OCI-LY7 (cell line): ENCODE data around the gene SYNGR2. TPM values are rescaled to one million over a fixed set of nuclear protein-coding genes. Genes with fewer than 3 reads are reported as not detected.

Experiments
- BruUV-seq: library from RNA; stranded (reverse); fragments of 400-500 nt; replicated peaks from 2 replicates; lab custom pipeline; 2021; lab: Mats Ljungman, UMichigan
- CTCF ChIA-PET: fragments of 300-600 bp; sonication (Branson Sonifier 250); formaldehyde crosslinking; loops from one replicate; lab custom pipeline; 2022; ENCODE audit warnings: antibody characterized with exemption; ENCODE audit not compliant: unreplicated experiment; lab: Charles Lee
- POLR2A ChIA-PET: fragments of 300-600 bp; sonication (Branson Sonifier 250); formaldehyde crosslinking; loops from one replicate; lab custom pipeline; 2022; ENCODE audit warnings: antibody characterized with exemption; lab: Charles Lee
- DNase-seq: peaks from one replicate; pipeline ENCODE4 v3.0.0-alpha.2; 2015; ENCODE audit warnings: low spot score
- H2AFZ ChIP-seq: fragments of 200-600 bp; sonication (generic), shearing (Covaris generic); 2 replicates; pipeline ENCODE4 v1.6.1; 2014; ENCODE audit warnings: mild to moderate bottlenecking, antibody characterized with exemption, low read length, moderate library complexity
- H3K27ac ChIP-seq: fragments of 200-600 bp; sonication (generic); 2 replicates; pipeline ENCODE4 v1.5.1; 2014; ENCODE audit warnings: mixed run types, low read depth, mild to moderate bottlenecking, moderate library complexity, low read length, inconsistent platforms; ENCODE audit not compliant: poor library complexity, severe bottlenecking
- H3K36me3 ChIP-seq: fragments of 200-600 bp; sonication (generic); 2 replicates; pipeline ENCODE4 v1.6.1; 2014; ENCODE audit warnings: mild to moderate bottlenecking, antibody characterized with exemption, low read length, moderate library complexity, mixed read lengths; ENCODE audit not compliant: insufficient read depth
- H3K4me1 ChIP-seq: fragments of 200-600 bp; sonication (generic); 2 replicates; pipeline ENCODE4 v1.5.1; 2014; ENCODE audit warnings: mild to moderate bottlenecking, low read length; ENCODE audit not compliant: insufficient read depth, poor library complexity, severe bottlenecking
- H3K4me2 ChIP-seq: fragments of 200-600 bp; sonication (generic); 2 replicates; pipeline ENCODE4 v1.6.1; 2014; ENCODE audit warnings: mild to moderate bottlenecking, low read length
- H3K4me3 ChIP-seq: fragments of 200-600 bp; sonication (generic); 2 replicates; pipeline ENCODE4 v1.5.1; 2014; ENCODE audit warnings: mild to moderate bottlenecking, low read depth, low read length; ENCODE audit not compliant: poor library complexity, severe bottlenecking
- H3K79me2 ChIP-seq: fragments of 200-600 bp; sonication (generic); 2 replicates; pipeline ENCODE4 v1.6.1; 2016; ENCODE audit warnings: low read depth, mild to moderate bottlenecking, low read length, moderate library complexity, mixed read lengths; ENCODE audit not compliant: insufficient read depth
- H3K9me2 ChIP-seq: fragments of 200-600 bp; sonication (generic); 2 replicates; pipeline ENCODE4 v1.6.1; 2016; ENCODE audit warnings: mild to moderate bottlenecking, low read length, mixed read lengths; ENCODE audit not compliant: insufficient read depth
- H3K9me3 ChIP-seq: fragments of 200-600 bp; sonication (generic); 2 replicates; pipeline ENCODE4 v1.6.1; 2014; ENCODE audit warnings: mild to moderate bottlenecking, mixed run types, low read length, mixed read lengths
- H4K20me1 ChIP-seq: fragments of 200-600 bp; sonication (generic); 2 replicates; pipeline ENCODE4 v1.6.1; 2014; ENCODE audit warnings: mild to moderate bottlenecking, antibody characterized with exemption, low read length, moderate library complexity, mixed read lengths; ENCODE audit not compliant: insufficient read depth
- EZH2phosphoT487 ChIP-seq: fragments of 200-600 bp; sonication (generic); IDR thresholded peaks from 2 replicates; pipeline ENCODE4 v1.6.1; 2018; ENCODE audit warnings: low read depth, borderline replicate concordance, mild to moderate bottlenecking, mixed run types, antibody characterized with exemption, low read length, moderate library complexity, mixed read lengths
- intact Hi-C: fragments of 100-400 bp; cut with micrococcal nuclease; formaldehyde crosslinking; loops from one replicate; pipeline ENCODE4 v1.10.0; 2022; ENCODE audit not compliant: unreplicated experiment
- total RNA-seq, 2 experiments: library from RNA; depleted of rRNA in 1 of 2; stranded (reverse); fragments of >200 nt in 1 of 2; shearing (Covaris generic) in 1 of 2; gene quantifications; 2 replicates each; pipeline ENCODE4 v1.2.3, GENCODE V29; 2014 to 2022
- TF ChIP-seq, protein P1 (sequence below): fragments of 200-600 bp; sonication (generic); conservative IDR thresholded peaks from 2 replicates; pipeline ENCODE4 v1.5.1; 2014; ENCODE audit warnings: mild to moderate bottlenecking, antibody characterized with exemption, low read length, moderate library complexity, mixed read lengths

SYNGR2 gene
- total RNA-seq, 2 experiments from 2014 or later: 35.4 to 44.9 TPM

DNA sequence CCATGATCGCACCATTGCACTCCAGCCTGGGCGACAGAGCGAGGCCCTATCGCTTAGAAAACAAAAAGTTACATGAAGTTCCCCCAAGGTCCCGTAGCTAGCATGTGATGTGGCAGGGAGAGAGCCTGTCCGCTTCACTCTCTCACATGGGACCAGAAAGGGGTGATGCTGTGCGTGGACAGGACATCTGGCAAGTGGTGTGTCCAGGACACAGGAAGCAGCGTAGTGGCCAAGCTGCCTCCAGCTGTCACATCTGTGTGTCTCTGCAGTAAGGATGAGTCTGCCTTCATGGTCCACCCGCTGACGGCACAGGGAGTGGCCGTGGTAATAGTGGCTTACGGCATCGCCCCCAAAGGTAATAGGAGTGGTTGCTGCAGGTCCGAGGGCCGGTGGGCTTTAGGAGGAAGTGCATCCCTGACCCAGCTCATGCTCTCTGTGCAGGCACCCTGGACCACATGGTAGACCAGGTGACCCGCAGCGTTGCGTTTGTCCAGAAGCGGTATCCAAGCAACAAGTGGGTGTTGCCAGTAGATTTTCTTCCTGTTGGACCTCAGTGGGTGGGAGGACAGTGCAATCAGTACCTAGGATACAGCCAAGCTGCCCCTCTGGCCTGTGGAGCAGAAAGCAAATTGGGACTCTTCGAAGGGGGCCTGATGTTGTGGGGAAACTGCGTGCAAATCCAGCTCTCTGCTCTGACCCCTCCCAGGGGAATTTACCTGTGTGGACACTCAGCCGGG lies 36.2 kb downstream of the SYNGR2 start:
- CTCF ChIA-PET: interaction anchor here (0.6 kb wide), 1 partner anchor 246 kb away, joined by 8 read pairs; the partner anchor contains the start of gene TNRC6C

DNA sequence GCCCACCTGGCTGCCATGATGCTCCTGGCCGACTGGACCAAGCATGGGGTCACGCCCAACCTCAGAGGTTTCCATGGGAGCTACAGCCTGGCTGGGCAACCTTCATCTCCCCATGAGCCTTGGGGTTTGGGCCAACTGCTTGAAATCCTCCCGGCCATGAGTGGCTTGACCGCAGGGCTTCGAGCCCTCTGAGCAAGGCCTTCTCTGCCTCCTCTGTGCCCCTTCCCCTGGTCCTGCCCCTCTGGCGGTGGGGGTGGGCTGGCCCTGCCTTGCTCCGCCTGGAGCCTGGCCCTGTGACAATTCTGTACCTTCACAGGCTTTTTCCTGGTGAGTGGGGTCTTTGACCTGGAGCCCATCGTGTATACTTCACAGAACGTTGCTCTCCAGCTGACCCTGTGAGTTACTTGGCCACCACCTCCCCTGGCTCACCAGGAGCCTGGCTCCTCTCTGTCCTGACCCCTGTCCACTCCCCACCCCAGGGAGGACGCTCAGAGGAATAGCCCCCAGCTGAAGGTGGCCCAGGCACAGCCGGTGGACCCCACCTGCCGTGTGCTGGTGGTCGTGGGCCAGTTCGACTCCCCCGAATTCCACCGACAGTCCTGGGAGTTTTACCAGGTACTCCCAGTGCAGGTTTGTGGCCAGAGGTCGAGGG lies 36.9 kb downstream of the SYNGR2 start:
- no TSS peak for BruUV-seq
- CTCF ChIA-PET: no interaction called here

More for the DNA sequence above, 36.2 kb downstream of the SYNGR2 start:
- no peak overlapping the region for H3K4me2 ChIP-seq
- no peaks in the 10 kb centered on the region for H3K9me3 ChIP-seq
- no peak for DNase-seq
- TF ChIP-seq, protein P1, sequence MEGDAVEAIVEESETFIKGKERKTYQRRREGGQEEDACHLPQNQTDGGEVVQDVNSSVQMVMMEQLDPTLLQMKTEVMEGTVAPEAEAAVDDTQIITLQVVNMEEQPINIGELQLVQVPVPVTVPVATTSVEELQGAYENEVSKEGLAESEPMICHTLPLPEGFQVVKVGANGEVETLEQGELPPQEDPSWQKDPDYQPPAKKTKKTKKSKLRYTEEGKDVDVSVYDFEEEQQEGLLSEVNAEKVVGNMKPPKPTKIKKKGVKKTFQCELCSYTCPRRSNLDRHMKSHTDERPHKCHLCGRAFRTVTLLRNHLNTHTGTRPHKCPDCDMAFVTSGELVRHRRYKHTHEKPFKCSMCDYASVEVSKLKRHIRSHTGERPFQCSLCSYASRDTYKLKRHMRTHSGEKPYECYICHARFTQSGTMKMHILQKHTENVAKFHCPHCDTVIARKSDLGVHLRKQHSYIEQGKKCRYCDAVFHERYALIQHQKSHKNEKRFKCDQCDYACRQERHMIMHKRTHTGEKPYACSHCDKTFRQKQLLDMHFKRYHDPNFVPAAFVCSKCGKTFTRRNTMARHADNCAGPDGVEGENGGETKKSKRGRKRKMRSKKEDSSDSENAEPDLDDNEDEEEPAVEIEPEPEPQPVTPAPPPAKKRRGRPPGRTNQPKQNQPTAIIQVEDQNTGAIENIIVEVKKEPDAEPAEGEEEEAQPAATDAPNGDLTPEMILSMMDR: no peak
- no peak for TF ChIP-seq EZH2phosphoT487
- peaks cover 70% of the 10 kb centered on the region for H3K36me3 ChIP-seq
- H3K27ac ChIP-seq: no peak overlapping the region
- H4K20me1 ChIP-seq: no peaks in the 10 kb centered on the region
- H3K4me1 ChIP-seq: no peaks in the 10 kb centered on the region
- POLR2A ChIA-PET: interaction anchor here (0.7 to 1.3 kb wide), 3 partner anchors 9 to 12 kb away, joined by 3 read pairs; no protein-coding TSS in a partner anchor
- no peaks in the 10 kb centered on the region for H3K79me2 ChIP-seq
- no peak overlapping the region for H3K4me3 ChIP-seq
- intact Hi-C loops: no loop called here
- BruUV-seq: no TSS peak
- no peaks in the 10 kb centered on the region for H3K9me2 ChIP-seq
- H2AFZ ChIP-seq: no peak overlapping the region

DNA sequence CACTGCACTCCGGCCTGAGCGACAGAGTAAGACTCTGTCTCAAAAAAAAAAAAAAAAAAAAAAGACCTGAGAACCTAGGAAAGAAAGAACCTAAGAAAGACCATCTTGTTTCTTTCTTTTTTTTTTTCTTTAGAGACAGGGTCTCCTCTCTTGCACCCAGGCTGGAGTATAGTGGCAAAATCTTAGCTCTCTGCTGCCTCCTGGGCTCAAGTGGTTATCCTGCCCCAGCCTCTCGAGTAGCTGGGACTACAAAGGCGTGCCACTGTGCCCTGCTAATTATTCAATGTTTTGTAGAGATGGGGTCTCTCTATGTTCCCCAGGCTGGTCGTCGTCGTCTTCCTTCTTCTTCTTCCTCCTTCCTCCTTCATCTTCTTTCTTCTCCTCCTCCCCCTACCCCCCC lies 37.9 kb downstream of the SYNGR2 start:
- H3K4me2 ChIP-seq: no peak overlapping the region
- H3K9me3 ChIP-seq: no peaks in the 10 kb centered on the region
- H3K9me2 ChIP-seq: no peaks in the 10 kb centered on the region
- no peaks in the 10 kb centered on the region for H4K20me1 ChIP-seq
- no peaks in the 10 kb centered on the region for H3K4me1 ChIP-seq
- no peak for DNase-seq
- intact Hi-C loops: no loop called here
- no peak overlapping the region for H2AFZ ChIP-seq
- TF ChIP-seq, protein P1: peak; percentile 64
- TF ChIP-seq EZH2phosphoT487: no peak
- H3K36me3 ChIP-seq: peaks cover 54% of the 10 kb centered on the region
- POLR2A ChIA-PET: interaction anchor here (0.5 to 1.2 kb wide), 3 partner anchors 20 to 248 kb away, joined by 3 read pairs; partner anchors contain the start of genes TK1 and TNRC6C
- no peaks in the 10 kb centered on the region for H3K79me2 ChIP-seq
- BruUV-seq: no TSS peak
- no peak overlapping the region for H3K4me3 ChIP-seq
- CTCF ChIA-PET: interaction anchor here (0.7 to 1.1 kb wide), 2 partner anchors 18 to 21 kb away, joined by 3 to 4 read pairs; no protein-coding TSS in a partner anchor
- H3K27ac ChIP-seq: no peak overlapping the region

More for the DNA sequence above, 36.9 kb downstream of the SYNGR2 start:
- Histone ChIP-seq H3K4me1 (no peaks in the 10 kb centered on the region), H4K20me1 (no peaks in the 10 kb centered on the region), H3K9me3 (no peaks in the 10 kb centered on the region), H3K9me2 (no peaks in the 10 kb centered on the region), H3K79me2 (no peaks in the 10 kb centered on the region), H3K4me2 (no peak overlapping the region), H3K36me3 (peaks cover 63% of the 10 kb centered on the region), H3K4me3 (no peak overlapping the region), H2AFZ (no peak overlapping the region), H3K27ac (no peak overlapping the region)
- TF ChIP-seq EZH2phosphoT487: no peak
- POLR2A ChIA-PET: interaction anchor here (0.7 to 1.2 kb wide), 3 partner anchors 8 to 19 kb away, joined by 3 read pairs; partner anchors contain the start of gene TK1
- intact Hi-C loops: no loop called here
- no peak for DNase-seq
